BJ (cell line): ENCODE measurements around the gene KRTAP5-5. TPM values are rescaled to one million over a fixed set of nuclear protein-coding genes. Genes with fewer than 3 reads are reported as not detected.
"Not testable (repeated sequence)": the region's sequence is repeated elsewhere in the genome, so short reads cannot be mapped to it uniquely, and the experiment has no call there.

Source experiments
- CTCF ChIA-PET: fragments of 350-600 bp; formaldehyde crosslinking; extraction: SDS; loops from one replicate; lab custom pipeline; 2021; ENCODE audit warnings: antibody characterized with exemption, inconsistent platforms; lab: Yijun Ruan, JAX
- POLR2A ChIA-PET: fragments of 300-600 bp; sonication (Branson Sonifier 250); formaldehyde crosslinking; extraction: SDS; loops from one replicate; lab custom pipeline; 2021; ENCODE audit warnings: antibody characterized with exemption; lab: Charles Lee
- DNase-seq: peaks from one replicate; pipeline ENCODE4 v3.0.0-alpha.2; 2011; ENCODE audit warnings: low read depth
- H3K27me3 ChIP-seq: 2 replicates; pipeline ENCODE4 v1.6.0; 2011; ENCODE audit warnings: low read length; ENCODE audit not compliant: control insufficient read depth, insufficient read depth
- H3K36me3 ChIP-seq: 2 replicates; pipeline ENCODE4 v1.5.1; 2011; ENCODE audit warnings: low read length; ENCODE audit not compliant: control insufficient read depth, insufficient read depth
- H3K4me3 ChIP-seq: 2 replicates; pipeline ENCODE4 v1.5.1; 2011; ENCODE audit warnings: low read depth, mild to moderate bottlenecking, control low read depth, low read length
- polyA plus RNA-seq: library from polyadenylated mRNA; depleted of rRNA; stranded (reverse); fragments of >200 nt; gene quantifications from 2 replicates; pipeline ENCODE4 v1.2.3, GENCODE V29; 2011
- TF ChIP-seq, protein P1 (sequence below): IDR thresholded peaks from 2 replicates; pipeline ENCODE4 v1.5.1; 2011; ENCODE audit warnings: low read depth, mild to moderate bottlenecking, control low read depth, inconsistent platforms, low read length, moderate library complexity; ENCODE audit not compliant: insufficient read depth

Gene KRTAP5-5
- polyA plus RNA-seq, 1 experiment: not detected

DNA sequence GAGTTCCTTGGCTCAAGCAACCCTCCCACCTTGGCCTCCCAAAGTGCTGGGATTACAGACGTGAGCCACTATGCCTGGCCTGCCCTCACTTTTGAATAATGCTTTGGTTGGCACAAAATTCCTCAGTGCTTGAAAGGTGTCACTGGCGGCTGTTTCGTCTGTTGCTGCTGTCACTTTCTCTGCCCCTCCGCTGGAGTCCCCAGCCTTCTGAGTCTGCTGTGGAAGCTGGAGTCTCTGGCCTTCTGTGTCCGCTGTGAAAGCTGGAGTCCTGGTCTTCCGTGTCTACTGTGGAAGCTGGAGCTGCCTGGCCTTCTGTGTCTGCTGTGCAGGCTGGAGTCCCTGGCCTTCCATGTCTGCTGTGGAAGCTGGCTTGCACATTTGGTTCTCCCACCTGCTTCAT is 39.6 kb upstream of the KRTAP5-5 start:
- CTCF ChIA-PET: interaction anchor here (0.8 to 3.2 kb wide), 5 partner anchors 11 to 43 kb away, joined by 3 to 23 read pairs (median 7); partner anchors contain the start of gene KRTAP5-5
- no peak for DNase-seq
- no peak overlapping the region for H3K4me3 ChIP-seq
- POLR2A ChIA-PET: no interaction called here
- H3K36me3 ChIP-seq: no peaks in the 10 kb centered on the region
- peaks cover 6% of the 10 kb centered on the region for H3K27me3 ChIP-seq
- TF ChIP-seq, protein P1, sequence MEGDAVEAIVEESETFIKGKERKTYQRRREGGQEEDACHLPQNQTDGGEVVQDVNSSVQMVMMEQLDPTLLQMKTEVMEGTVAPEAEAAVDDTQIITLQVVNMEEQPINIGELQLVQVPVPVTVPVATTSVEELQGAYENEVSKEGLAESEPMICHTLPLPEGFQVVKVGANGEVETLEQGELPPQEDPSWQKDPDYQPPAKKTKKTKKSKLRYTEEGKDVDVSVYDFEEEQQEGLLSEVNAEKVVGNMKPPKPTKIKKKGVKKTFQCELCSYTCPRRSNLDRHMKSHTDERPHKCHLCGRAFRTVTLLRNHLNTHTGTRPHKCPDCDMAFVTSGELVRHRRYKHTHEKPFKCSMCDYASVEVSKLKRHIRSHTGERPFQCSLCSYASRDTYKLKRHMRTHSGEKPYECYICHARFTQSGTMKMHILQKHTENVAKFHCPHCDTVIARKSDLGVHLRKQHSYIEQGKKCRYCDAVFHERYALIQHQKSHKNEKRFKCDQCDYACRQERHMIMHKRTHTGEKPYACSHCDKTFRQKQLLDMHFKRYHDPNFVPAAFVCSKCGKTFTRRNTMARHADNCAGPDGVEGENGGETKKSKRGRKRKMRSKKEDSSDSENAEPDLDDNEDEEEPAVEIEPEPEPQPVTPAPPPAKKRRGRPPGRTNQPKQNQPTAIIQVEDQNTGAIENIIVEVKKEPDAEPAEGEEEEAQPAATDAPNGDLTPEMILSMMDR: no peak

DNA sequence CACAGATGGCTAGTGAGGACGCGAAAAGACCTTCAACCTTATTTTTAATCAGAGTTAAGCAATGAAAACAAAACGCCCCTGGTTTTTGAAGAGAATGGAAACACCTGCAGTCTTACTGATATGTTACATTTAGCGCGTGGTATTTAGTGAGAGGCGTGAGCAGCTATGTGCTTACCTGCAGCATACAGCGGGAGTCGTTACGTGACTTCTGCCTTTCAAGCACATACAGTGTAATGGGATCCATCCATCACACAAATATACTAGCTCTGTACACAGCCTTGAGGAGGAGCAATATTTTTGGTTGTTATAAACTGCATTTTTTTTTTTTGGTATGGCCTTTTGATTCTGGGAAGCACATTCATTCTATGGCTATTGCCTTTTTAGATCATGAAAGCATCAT is 36.9 kb upstream of the KRTAP5-5 start:
- Histone ChIP-seq H3K4me3 (no peak overlapping the region), H3K27me3 (peaks cover 19% of the 10 kb centered on the region), H3K36me3 (no peaks in the 10 kb centered on the region)
- POLR2A ChIA-PET: no interaction called here
- TF ChIP-seq, protein P1: no peak
- CTCF ChIA-PET: interaction anchor here (0.6 to 2.5 kb wide), 4 partner anchors 18 to 391 kb away, joined by 3 to 9 read pairs (median 5); no protein-coding TSS in a partner anchor
- DNase-seq: no peak

DNA sequence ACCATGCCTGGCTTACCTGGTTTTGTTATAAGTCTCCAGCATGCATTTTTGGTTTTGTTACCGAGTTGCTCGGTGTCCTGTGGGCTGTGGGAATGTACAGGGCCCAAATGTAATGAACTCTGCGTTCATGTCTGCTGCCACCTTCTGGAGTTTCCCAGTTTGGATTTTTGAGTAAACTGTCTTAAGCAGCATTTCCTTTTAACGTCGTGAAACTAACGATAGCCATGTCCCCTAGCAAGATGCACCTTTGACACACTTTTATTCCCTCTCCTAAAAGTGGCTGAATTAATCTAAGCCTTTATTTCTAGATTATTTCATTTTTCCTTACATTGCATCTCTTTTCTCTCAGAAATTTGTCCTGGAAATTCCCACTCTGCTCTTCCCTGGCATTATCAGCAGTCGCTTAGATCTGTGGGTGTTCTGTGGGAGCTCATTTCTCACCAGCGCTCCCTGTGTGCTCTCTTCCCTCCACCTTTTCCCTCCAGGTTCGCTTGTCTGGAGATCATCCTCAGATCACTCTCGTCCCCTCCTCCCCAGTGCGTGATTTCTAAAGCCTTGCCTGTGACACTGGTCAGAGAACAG is 33.5 kb upstream of the KRTAP5-5 start:
- ChIA-PET POLR2A (interaction anchor here (1.0 kb wide), 1 partner anchor 12 kb away, joined by 3 read pairs; no protein-coding TSS in a partner anchor), CTCF (interaction anchor here (0.6 to 5.4 kb wide), 11 partner anchors 11 to 50 kb away, joined by 3 to 31 read pairs (median 7); partner anchors contain the start of genes KRTAP5-1 and KRTAP5-3)
- not testable (repeated sequence) for DNase-seq, H3K36me3 ChIP-seq, H3K4me3 ChIP-seq
- peaks cover 14% of the 10 kb centered on the region for H3K27me3 ChIP-seq

DNA sequence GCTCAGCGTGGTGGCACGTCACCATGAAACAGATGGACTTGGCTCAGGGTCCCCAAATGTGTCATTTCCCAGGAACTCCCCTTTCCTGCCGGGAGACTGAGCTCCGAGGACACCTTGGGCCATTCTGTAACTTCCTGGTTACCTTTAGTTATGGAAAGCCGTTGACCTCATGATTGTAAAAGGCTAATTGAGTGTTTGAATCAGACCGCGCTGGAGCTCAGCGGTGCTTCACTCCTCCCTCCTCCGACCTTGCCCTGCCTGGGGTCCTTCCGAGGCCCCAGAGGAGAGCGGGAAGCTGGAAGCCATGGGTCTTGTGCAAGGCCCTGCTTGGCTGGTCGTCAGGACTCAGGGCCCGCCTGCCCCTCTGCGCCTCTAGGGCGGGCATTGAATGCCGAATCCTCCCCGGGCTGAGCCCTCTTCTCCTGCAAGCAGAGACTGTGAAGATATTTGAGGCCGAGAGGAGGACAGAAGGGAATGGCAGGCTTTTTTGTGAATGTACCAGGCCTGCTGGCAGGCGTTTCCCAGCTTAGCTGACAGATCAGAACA is 32.9 kb upstream of the KRTAP5-5 start:
- H3K4me3 ChIP-seq, POLR2A ChIA-PET, H3K36me3 ChIP-seq, DNase-seq: not testable (repeated sequence)
- CTCF ChIA-PET: interaction anchor here (0.6 to 5.4 kb wide), 7 partner anchors 12 to 316 kb away, joined by 3 to 31 read pairs (median 7); no protein-coding TSS in a partner anchor
- H3K27me3 ChIP-seq: peaks cover 14% of the 10 kb centered on the region

DNA sequence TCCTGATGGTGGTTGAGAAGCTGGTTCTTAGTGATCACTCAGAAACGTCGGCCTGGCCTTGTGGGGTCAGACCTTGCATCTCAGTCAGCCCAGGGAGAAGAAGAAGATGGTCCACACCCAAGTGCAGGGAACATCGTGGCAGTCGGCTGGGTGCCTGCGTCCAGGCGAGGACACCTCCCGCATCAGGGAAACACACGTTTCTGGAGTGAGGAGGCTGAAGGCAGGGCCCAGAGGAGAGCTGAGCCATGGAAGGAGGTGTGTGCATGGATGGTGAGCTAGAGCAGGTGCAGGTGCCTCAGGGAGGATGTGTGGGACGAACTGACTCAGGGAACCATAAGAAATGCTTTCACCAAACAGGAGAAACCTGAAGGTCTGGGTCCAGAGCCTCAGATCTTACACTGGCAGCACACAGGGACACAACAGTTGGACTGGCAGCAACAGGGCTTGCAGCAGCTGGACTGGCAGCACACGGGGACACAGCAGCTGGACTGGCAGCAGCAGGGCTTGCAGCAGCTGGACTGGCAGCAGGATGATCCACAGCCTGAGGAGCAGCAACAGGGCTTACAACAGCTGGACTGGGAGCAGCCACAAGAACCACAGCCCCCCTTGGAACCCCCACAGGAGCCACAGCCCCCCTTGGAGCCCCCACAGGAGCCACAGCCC is 32.1 kb upstream of the KRTAP5-5 start:
- ChIA-PET CTCF (interaction anchor here (1.2 to 5.4 kb wide), 5 partner anchors 12 to 316 kb away, joined by 3 to 31 read pairs (median 7); no protein-coding TSS in a partner anchor), POLR2A (no interaction called here)
- TF ChIP-seq, protein P1: no peak
- Histone ChIP-seq H3K4me3 (no peak overlapping the region), H3K36me3 (no peaks in the 10 kb centered on the region), H3K27me3 (peaks cover 14% of the 10 kb centered on the region)
- DNase-seq: no peak

DNA sequence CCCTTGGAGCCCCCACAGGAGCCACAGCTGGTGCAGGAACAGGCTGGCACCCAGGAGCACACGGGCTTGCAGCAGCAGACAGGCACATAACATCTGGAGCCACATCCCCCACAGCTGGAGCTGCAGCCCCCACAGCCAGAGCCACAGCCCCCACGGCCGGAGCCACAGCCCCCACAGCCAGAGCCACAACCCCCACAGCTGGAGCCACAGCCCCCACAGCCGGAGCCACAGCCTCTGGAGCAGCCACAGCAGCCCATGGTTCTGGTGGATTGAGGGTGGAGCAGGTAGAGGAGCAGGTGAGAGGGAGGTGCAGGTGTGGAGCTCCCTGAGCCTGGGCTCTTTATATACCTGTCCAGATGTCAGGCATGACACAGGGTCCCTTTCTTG is 31.6 kb upstream of the KRTAP5-5 start, which contains the start of gene KRTAP5-2:
KRTAP5-2 (minus strand) TSS at position 301 of the 387 bp plus-strand sequence; CDS start at position 257, 44 bp downstream.
- Histone ChIP-seq H3K36me3 (no peaks in the 10 kb centered on the region), H3K27me3 (peaks cover 14% of the 10 kb centered on the region), H3K4me3 (no peak within 1 kb of the TSS)
- CTCF ChIA-PET: interaction anchor here (0.6 to 5.4 kb wide), 5 partner anchors 11 to 317 kb away, joined by 3 to 31 read pairs (median 3); no protein-coding TSS in a partner anchor
- DNase-seq: no peak
- POLR2A ChIA-PET: no interaction called here
- TF ChIP-seq, protein P1: no peak

DNA sequence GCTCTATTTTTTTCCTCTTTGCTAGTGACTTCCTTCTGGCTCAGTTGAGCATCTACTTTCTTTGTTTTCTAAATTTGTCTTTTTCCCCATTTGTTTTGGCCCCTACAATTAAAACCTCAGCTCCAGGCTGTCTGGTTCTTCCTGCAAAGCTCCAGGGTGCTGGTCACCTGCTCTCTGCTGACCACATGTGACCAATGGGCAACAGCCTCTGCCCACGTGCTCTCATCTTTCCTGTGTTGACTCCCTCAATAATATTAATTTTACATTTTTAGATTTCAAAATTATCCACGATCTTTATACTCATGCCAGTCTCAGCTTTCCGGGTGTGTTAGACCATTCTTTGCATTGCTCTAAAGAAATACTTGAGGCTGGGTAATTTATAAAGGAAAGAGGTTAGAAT is 31.2 kb upstream of the KRTAP5-5 start:
- H3K36me3 ChIP-seq, POLR2A ChIA-PET, DNase-seq, H3K4me3 ChIP-seq: not testable (repeated sequence)
- CTCF ChIA-PET: interaction anchor here (0.6 to 5.4 kb wide), 4 partner anchors 11 to 126 kb away, joined by 3 to 31 read pairs (median 4); no protein-coding TSS in a partner anchor
- peaks cover 14% of the 10 kb centered on the region for H3K27me3 ChIP-seq
